Right atrium auricular region (tissue), 2 donors: ENCODE data around the gene TRPM3. TPM values are rescaled to one million over a fixed set of nuclear protein-coding genes. Genes with fewer than 3 reads are reported as not detected.

Experiments used
- DNase-seq: peaks from one replicate; pipeline ENCODE4 v3.0.0-alpha.2; 2019; ENCODE audit warnings: low spot score
- H3K27ac ChIP-seq, 2 donors: fragments of 200-600 bp; sonication (generic); 1 replicate in 1 of 2; 2 replicates in 1 of 2; pipeline ENCODE4 v1.5.1; 2016 to 2019
- H3K27me3 ChIP-seq, 2 donors: fragments of 200-600 bp; sonication (generic); one replicate each; pipeline versions ENCODE4 v1.5.1 to v1.6.0; 2017 to 2019
- H3K36me3 ChIP-seq: fragments of 200-600 bp; sonication (generic); one replicate; pipeline ENCODE4 v1.5.1; 2016
- H3K4me1 ChIP-seq, 2 donors: fragments of 200-600 bp; sonication (generic); one replicate each; pipeline versions ENCODE4 v1.5.1 to v1.6.0; 2017 to 2019
- H3K4me3 ChIP-seq, 2 donors: fragments of 200-600 bp; sonication (generic); 1 replicate in 1 of 2; 2 replicates in 1 of 2; pipeline ENCODE4 v1.5.1; 2017 to 2019; ENCODE audit warnings: mild to moderate bottlenecking in 1 of 2, moderate library complexity in 1 of 2
- H3K9me3 ChIP-seq, 2 donors: fragments of 200-600 bp; sonication (generic); one replicate each; pipeline ENCODE4 v1.5.1; 2019
- total RNA-seq, 2 donors: library from RNA; depleted of rRNA; stranded (reverse); fragments of >200 nt; gene quantifications; one replicate each; pipeline ENCODE4 v1.1.0, GENCODE V29; 2016
- TF ChIP-seq, protein P1 (sequence below), 2 donors: fragments of 200-600 bp; sonication (generic); IDR thresholded peaks; one replicate each; pipeline ENCODE4 v1.5.1; 2019; ENCODE audit warnings: antibody characterized with exemption in 2 of 2

Gene TRPM3
- total RNA-seq, 2 donors from 2014 or later = 0.59 to 1.5 TPM

DNA sequence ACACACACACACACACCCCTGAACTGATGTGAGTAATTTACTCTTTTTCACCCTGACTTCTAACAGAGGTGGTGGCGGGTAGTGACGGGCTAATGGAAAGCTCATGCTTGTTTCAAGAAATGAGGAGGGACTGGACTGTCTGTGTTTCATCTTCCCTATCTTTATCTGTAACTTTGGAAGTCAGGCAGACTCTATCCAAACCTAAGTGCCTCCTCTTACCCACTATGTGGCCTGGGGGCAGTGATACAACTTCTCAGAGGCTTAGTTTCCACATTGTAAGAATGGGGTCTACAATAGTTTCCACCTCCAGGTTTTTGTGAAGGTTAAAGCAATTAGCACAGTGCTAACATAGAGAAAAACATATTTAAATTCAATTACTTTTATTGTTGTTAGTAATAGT, 5.9 kb upstream of the TRPM3 start:
- TF ChIP-seq, protein P1, sequence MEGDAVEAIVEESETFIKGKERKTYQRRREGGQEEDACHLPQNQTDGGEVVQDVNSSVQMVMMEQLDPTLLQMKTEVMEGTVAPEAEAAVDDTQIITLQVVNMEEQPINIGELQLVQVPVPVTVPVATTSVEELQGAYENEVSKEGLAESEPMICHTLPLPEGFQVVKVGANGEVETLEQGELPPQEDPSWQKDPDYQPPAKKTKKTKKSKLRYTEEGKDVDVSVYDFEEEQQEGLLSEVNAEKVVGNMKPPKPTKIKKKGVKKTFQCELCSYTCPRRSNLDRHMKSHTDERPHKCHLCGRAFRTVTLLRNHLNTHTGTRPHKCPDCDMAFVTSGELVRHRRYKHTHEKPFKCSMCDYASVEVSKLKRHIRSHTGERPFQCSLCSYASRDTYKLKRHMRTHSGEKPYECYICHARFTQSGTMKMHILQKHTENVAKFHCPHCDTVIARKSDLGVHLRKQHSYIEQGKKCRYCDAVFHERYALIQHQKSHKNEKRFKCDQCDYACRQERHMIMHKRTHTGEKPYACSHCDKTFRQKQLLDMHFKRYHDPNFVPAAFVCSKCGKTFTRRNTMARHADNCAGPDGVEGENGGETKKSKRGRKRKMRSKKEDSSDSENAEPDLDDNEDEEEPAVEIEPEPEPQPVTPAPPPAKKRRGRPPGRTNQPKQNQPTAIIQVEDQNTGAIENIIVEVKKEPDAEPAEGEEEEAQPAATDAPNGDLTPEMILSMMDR (IDR thresholded peaks at IDR 0.05) = no peak
- H3K4me3 ChIP-seq = no peak overlapping the region
- H3K36me3 ChIP-seq = no peaks in the 10 kb centered on the region
- no peak overlapping the region for H3K27ac ChIP-seq
- no peaks in the 10 kb centered on the region for H3K27me3 ChIP-seq
- no peak for DNase-seq
- no peaks in the 10 kb centered on the region for H3K9me3 ChIP-seq
- H3K4me1 ChIP-seq = no peaks in the 10 kb centered on the region

DNA sequence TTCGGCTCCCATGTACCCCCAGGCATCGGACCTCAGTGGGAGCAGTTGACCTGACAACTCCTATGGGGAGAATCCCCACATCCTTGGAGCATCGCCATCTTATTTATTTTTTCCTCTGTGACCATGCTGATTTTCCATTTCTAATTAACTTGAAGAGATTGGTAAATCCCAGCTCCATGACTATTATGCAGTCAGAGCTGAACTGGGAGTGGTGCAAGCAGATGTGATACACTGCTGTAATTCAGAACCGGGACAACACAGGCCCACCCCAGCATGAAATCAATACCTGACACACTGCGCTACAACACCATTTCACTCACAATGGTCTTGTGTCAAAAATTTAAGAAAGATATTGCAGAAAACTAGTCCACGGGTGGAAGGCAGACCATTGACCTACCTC, 1.0 kb upstream of the TRPM3 start:
- H3K4me3 ChIP-seq = no peak overlapping the region
- H3K27ac ChIP-seq = no peak overlapping the region
- no peaks in the 10 kb centered on the region for H3K9me3 ChIP-seq
- no peaks in the 10 kb centered on the region for H3K36me3 ChIP-seq
- no peak for DNase-seq
- no peaks in the 10 kb centered on the region for H3K4me1 ChIP-seq
- TF ChIP-seq, protein P1 (IDR thresholded peaks at IDR 0.05) = no peak
- no peaks in the 10 kb centered on the region for H3K27me3 ChIP-seq

DNA sequence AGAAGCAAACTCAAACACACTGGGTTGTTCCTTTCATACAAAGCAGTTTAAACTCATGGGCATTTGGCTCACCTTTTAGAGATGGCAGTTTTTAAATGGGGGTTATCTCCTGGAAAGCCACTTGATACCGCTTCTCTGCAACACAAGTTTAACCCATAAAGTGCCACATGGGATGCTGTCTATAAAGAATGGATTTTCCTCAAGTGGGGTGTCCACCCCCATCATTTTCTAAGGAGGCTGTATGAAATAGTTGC, 528 bp upstream of the TRPM3 start:
- DNase-seq = no peak
- no peaks in the 10 kb centered on the region for H3K9me3 ChIP-seq
- H3K4me1 ChIP-seq = no peaks in the 10 kb centered on the region
- no peak overlapping the region for H3K4me3 ChIP-seq
- no peaks in the 10 kb centered on the region for H3K36me3 ChIP-seq
- TF ChIP-seq, protein P1 (IDR thresholded peaks at IDR 0.05) = no peak
- H3K27ac ChIP-seq = no peak overlapping the region
- H3K27me3 ChIP-seq = no peaks in the 10 kb centered on the region

DNA sequence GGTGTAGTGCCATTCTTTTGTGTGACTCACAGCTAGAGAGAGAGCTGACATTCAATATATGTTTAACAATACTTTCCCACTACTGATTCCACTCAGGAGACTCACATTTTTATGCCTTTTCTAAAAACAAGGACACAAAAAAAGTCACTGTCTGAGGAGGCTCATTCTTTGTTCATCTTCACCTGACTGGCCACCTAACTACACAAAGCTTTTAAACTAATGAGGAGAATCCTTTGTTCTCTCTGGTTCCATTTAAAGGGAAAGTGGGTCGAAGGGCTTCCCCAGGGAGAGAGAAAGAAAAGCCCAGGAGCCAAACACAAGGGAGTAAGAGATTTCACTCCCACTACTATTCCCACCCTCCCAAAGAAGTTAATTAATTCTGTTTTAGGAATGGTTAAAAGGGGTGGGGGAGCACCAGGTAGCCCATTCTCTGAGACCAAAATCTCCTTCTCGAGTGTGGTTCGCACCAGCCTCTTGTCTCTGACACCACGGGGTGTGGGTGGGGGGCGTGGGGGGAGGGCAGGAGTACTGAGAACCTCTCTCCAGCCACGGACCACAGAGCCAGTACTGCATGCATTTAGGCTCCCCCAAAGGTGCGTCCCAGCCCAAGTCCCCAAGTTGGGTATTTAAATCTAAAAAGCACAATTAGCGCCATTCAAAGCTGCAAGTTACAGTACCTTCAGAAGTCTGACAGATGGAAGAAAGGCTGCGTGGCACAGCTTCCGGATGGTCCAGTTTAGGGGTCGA, 747 bp downstream of the TRPM3 start:
- TF ChIP-seq, protein P1 (IDR thresholded peaks at IDR 0.05) = no peak
- DNase-seq = no peak
- Histone ChIP-seq H3K4me1 (no peaks in the 10 kb centered on the region), H3K27ac (no peak overlapping the region), H3K36me3 (no peaks in the 10 kb centered on the region), H3K27me3 (no peaks in the 10 kb centered on the region), H3K9me3 (no peaks in the 10 kb centered on the region), H3K4me3 (no peak overlapping the region)

DNA sequence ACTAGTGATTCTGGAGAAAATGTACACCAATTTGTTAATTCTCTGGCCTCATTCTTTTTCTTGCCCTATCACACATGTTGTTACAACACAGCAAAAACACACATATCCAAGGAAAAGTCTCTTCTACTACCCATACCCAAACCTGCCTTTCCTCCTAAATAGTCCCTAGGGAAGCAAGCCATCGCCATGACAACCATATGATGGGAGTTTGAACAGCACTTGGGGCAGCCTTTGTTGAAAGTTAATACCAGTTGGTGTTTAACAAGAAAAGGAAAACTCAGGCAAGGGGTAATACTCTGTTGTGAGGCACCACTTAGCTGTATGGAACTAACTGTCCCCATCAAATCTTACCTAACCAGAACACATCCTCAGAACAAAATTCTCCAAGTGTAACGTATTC, 1.7 kb downstream of the TRPM3 start:
- TF ChIP-seq, protein P1 (IDR thresholded peaks at IDR 0.05) = no peak
- Histone ChIP-seq H3K36me3 (no peaks in the 10 kb centered on the region), H3K4me1 (no peaks in the 10 kb centered on the region), H3K27ac (no peak overlapping the region), H3K4me3 (no peak overlapping the region), H3K27me3 (no peaks in the 10 kb centered on the region), H3K9me3 (no peaks in the 10 kb centered on the region)
- DNase-seq = no peak

DNA sequence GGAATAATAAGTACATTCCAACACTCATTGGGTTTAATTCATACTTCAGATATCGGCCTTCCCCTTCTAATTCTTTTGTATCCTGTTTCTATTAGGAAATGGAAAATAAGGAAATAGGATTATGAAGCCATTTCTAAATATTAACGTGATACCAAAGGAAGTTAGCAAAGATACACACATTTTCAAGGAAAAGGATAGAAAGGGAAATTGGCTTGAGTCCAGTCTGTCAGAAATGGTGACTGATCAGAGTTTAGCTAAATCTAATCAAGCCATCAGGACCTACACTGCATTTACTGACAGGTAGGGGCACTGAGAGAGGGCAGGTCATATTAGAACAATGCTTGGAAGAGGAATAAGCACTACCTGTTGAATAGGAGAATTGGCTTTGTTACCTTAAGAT, 3.1 kb downstream of the TRPM3 start:
- Histone ChIP-seq H3K9me3 (no peaks in the 10 kb centered on the region), H3K36me3 (no peaks in the 10 kb centered on the region), H3K27me3 (no peaks in the 10 kb centered on the region), H3K4me1 (no peaks in the 10 kb centered on the region), H3K4me3 (no peak overlapping the region), H3K27ac (no peak overlapping the region)
- TF ChIP-seq, protein P1 (IDR thresholded peaks at IDR 0.05) = no peak
- no peak for DNase-seq
